ENCODE results near the gene CPNE5.

DNA sequence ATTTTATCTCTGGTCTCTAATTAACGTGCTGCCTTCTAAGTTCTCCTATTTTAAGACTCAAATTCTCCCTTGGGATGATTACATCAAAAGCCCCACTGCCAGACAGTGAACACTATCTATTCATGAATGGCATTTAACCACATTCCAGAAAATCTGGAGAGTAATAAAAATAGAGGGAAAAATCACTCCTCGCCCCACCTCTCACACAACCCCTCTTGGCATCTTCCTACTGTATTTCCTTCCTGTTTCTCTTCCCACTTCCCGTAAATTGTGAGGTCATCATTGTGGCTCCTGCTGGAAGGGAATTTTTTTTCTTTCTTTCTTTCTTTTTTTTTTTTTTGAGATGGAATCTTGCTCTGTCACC lies 110.1 kb downstream of the CPNE5 start:
- TF ChIP-seq, protein P1, sequence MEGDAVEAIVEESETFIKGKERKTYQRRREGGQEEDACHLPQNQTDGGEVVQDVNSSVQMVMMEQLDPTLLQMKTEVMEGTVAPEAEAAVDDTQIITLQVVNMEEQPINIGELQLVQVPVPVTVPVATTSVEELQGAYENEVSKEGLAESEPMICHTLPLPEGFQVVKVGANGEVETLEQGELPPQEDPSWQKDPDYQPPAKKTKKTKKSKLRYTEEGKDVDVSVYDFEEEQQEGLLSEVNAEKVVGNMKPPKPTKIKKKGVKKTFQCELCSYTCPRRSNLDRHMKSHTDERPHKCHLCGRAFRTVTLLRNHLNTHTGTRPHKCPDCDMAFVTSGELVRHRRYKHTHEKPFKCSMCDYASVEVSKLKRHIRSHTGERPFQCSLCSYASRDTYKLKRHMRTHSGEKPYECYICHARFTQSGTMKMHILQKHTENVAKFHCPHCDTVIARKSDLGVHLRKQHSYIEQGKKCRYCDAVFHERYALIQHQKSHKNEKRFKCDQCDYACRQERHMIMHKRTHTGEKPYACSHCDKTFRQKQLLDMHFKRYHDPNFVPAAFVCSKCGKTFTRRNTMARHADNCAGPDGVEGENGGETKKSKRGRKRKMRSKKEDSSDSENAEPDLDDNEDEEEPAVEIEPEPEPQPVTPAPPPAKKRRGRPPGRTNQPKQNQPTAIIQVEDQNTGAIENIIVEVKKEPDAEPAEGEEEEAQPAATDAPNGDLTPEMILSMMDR (conservative IDR thresholded peaks at IDR 0.05), result no peak
- no peak for TF ChIP-seq ZFX (IDR thresholded peaks at IDR 0.05)
